H4 (cell line): ENCODE data around the gene CIZ1. TPM values are rescaled to one million over a fixed set of nuclear protein-coding genes. Genes with fewer than 3 reads are reported as not detected.
"Not testable (repeated sequence)": the region's sequence is repeated elsewhere in the genome, so short reads cannot be mapped to it uniquely, and the experiment has no call there.

Experiments used
- DNase-seq: peaks from one replicate; pipeline ENCODE4 v3.0.0-alpha.2; 2015; ENCODE audit warnings: low spot score
- total RNA-seq: library from RNA; depleted of rRNA; stranded (reverse); fragments of >200 nt; shearing (Covaris generic); gene quantifications from 2 replicates; pipeline ENCODE4 v1.2.3, GENCODE V29; 2014; rRNA removed

CIZ1 gene, protein sequence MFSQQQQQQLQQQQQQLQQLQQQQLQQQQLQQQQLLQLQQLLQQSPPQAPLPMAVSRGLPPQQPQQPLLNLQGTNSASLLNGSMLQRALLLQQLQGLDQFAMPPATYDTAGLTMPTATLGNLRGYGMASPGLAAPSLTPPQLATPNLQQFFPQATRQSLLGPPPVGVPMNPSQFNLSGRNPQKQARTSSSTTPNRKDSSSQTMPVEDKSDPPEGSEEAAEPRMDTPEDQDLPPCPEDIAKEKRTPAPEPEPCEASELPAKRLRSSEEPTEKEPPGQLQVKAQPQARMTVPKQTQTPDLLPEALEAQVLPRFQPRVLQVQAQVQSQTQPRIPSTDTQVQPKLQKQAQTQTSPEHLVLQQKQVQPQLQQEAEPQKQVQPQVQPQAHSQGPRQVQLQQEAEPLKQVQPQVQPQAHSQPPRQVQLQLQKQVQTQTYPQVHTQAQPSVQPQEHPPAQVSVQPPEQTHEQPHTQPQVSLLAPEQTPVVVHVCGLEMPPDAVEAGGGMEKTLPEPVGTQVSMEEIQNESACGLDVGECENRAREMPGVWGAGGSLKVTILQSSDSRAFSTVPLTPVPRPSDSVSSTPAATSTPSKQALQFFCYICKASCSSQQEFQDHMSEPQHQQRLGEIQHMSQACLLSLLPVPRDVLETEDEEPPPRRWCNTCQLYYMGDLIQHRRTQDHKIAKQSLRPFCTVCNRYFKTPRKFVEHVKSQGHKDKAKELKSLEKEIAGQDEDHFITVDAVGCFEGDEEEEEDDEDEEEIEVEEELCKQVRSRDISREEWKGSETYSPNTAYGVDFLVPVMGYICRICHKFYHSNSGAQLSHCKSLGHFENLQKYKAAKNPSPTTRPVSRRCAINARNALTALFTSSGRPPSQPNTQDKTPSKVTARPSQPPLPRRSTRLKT
- total RNA-seq, result 15.5 and 32.0 TPM in 2 replicates

DNA sequence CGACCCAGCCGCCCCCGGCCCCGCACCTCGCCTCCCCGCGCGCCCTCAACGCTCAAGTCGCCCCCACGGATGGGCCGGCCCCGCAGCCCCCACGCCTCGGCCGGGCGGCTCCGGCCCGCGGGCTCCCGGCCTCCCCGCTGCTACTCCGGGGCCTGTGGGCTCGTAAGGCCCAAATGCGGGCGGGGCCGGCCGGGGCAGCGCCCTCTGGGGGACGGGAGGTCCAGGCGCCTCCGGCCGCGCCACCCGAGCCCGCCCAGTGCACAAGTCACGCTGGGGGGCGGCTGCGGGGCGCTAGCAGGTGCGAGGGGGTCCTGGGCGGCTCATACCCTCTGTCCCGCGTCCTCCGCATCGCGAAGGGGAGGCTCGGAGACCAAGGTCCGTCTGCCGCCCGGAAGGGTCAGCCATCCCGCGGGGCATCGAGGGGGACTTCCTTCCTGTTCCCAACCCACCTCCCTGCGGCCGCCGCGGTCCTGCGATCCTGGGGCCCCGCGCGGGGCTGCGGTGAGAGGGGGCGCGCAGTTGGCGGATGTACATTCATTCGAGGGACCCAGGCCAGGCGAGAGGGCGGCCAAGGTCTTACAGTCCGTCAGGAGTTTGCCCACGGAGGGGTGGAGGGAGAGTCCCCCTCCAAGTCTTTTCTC, at the start of gene CIZ1:
TSS of gene CIZ1 (minus strand) at position 167 of the 641 bp plus-strand sequence. CDS start 715 bp downstream, outside the sequence.
- no peak for DNase-seq

DNA sequence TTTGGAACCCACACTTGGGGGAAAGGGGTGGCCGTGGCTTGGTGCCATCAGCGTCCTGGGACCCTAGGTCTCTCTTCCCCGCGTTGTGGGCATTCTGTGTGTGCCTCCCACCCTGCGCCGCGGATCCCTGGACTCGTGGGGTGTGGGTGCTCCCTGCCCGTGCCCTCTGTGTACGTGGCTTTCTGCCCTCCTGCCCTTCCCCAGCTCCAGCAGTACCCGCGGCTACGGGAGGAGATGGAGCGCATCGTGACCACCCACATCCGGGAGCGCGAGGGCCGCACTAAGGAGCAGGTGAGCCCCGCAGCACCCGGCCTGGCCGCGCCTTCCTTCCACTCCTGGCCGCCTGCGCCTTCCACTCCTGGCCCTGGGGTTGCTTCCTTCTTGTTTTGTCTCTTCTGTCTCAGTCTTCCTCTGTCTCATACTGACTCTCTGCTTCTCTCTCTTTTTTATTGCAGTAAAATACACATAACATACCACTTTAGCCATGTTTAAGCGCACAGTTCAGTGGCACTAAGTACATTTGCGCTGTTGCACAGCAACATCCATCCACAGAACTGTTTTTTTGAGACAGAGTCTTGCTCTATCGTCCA, 42.5 kb upstream of the CIZ1 start:
- no peak for DNase-seq

DNA sequence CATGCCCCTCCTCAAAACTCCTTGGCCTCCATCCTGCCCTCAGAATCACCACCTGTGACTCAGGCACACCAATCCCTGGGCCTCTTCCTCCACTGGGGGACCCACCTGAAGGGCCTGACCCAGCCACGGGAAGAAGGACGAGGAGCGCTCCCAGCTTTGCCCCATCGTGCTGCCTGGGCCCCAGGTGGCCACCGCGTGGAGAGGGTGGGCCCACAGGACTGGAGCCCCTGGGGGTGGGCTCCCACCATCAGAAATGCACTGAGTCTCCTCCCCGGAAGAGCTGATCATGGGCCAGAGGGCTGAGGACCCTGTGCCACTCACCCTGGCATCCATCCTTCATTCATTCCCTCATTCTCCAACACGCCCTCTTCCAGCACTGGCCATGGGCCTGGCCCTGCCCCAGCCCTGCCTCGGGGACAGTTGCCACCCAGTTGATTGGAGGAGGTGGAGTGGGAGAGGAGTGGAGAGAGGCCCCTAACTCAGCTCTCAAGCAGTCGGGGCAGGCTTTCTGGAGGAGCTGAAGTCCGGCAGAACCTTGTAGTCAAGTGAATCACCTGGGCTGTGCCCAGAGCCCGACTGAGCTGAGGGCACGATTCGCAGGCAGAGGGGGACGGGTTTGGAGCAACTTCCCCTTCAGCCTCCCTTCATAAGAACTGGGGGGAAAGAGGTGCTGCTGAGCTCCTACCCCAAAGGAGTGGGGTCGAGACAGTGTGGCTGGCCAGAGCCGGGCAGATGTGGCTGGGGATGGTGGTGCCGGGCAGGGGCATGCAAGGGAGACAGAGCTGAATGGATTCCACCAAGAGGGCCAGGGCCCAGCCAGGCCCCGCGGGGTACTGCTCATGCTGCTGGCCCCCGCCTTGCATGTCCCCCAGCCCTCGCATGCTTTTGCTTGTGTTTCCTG, 41.4 kb upstream of the CIZ1 start:
- no peak for DNase-seq

DNA sequence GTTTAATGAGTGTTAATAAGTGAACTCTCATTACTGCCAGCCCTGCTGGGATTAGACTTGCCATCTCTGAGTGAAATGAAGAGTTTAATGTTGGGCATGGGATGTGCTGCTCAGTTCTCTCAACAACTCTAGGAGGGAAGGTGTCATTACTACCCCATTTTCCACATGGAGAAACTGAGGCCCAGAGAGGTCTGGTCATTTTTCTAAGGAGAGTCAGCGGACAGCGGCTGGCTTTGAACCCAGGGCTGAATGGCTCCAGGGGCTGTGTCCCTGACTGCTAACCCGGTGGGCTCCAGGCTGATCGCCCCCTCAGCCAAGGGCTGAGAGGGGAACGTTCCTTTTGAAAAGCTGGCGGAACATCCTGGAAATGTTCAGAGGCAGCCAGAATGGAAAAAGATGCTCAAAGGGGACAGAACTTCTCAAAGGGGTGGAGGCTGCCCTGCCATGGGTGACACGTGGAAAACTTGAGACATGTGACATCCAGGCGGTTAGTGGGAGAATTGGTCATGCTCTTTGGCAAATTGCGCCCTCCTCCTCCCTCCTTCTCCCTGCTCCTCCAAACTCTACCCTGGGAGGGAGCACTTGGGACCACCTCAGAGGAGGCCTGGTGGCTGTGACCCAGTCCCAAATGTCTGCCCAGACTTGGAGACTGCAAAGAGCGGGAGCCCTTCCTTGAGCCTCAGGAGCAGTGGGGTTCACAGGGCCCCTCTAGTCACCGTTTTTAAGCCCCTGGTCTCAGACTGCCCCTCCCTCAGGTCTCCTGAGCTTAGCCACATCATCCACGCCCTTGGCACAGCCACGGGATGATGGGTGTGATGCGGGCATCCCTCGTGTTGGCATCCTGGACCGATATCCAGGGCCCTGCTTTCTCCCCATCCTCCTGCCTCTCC, 40.5 kb upstream of the CIZ1 start:
- no peak for DNase-seq

DNA sequence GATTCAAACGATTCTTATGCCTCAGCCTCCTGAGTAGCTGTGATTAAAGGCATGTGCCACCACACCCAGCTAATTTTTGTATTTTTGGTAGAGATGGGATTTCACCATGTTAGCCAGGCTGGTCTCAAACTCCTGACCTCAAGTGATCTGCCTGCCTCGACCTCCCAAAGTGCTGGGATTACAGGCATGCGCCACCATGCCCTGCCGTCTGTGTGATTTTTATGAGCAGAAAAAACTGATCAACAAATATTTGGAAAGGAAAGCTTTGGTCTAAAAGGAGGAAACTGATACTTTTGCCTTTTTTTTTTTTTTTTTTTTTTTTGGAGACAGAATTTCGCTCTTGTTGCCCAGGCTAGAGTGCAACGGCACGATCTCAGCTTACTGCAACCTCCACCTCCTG, 39.5 kb upstream of the CIZ1 start:
- not testable (repeated sequence) for DNase-seq

DNA sequence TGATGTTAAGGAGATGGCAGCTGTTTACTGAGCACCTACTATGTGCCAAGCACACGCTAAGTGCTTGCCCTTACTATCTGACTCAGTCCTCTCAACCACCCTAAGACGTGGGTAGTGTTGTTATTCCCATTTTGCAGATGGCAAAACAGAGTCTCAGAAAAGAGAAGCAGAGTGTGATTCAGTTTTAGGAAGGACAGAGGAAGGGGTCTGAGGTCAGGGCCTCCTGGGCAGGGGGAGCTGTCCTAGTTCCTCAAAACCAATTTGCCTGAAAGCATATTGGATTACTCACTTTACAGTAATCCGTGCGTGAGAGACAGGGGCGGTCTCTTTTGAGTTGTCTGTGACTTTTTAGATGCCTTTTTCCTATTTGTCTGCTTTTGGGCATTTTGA, 35.0 kb upstream of the CIZ1 start:
- no peak for DNase-seq

DNA sequence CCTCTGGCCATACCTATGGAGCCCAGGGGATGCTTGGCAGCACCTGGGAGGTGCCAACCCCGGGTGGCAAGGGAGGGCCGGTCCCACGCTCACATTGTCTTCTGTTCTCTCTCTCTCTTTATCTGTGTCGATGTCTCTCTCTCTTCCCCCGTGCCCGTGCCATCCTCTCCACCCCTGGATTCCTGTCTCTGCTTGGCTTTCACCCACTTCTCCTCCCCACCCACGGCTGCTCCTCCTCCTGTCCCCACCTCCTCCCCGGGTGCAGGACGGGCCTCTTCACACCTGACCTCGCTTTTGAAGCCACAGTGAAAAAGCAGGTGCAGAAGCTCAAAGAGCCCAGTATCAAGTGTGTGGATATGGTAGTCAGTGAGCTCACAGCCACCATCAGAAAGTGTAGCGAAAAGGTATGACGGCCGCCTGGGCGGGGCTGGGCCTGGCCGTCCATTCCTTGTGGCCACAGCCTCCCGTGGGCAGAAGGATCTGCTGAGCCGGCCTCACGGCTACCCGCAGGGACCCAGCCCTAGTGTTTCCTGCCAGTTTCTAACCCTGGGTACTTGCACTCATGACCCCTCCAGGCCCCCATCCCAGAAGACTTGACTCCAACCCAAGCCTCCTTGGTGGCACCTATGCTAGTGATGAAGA, 34.5 kb upstream of the CIZ1 start:
- no peak for DNase-seq

DNA sequence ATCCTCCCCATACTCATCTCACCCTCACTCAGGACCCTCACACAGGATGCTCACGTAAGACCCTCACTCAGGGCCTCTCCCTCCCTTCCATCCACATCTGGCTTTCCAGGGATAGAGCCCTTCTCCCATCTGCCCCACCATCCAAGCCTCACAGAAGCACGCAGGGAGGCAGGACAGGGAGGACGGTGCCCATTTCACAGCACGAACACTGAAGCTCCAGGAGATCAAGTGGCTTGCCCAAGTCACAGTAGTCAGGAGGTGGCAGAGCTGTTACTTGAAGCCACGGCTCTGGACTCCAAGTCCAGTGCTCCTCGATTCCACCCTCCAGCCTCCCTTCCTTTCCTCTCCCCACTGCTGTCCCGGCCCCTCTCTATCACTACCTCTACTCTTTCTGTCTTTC, 33.5 kb upstream of the CIZ1 start:
- no peak for DNase-seq

DNA sequence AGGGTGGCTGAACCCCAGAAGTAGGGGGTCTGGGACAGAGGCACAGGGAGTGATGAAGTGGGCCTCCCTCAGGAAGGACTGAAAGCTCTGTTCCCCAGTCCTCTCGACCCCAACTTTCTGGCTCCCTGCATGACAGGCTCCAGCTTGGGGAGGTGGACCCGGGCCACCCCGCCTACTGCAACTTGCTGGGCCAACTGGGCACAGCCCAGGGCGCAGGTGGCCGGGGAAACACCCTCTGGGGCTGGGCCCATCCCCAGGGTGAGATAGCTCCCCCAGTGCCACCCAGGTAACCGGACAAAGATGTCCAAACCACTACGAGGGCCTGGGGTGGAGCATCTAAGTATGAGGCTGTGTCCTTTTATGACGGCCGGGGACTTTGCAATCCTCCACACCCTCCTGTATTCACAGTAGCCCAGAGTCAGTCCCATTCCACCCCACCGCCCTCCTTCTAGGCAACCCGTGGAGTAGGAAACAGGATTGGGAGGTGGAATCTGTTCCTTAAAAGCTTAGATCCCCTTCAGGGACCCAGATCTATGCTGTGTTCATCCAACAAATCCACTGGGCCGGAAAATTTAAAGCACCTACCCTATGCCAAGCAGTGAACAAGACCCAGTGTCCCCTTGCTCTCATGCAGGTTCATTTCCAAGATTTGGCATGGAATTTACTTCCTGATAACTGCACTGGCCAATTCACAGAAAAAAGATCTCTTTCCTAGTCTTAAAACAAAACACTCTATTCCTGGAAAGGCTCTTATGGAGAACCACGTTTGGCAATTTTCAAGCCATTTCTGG, 31.7 kb upstream of the CIZ1 start:
- no peak for DNase-seq

DNA sequence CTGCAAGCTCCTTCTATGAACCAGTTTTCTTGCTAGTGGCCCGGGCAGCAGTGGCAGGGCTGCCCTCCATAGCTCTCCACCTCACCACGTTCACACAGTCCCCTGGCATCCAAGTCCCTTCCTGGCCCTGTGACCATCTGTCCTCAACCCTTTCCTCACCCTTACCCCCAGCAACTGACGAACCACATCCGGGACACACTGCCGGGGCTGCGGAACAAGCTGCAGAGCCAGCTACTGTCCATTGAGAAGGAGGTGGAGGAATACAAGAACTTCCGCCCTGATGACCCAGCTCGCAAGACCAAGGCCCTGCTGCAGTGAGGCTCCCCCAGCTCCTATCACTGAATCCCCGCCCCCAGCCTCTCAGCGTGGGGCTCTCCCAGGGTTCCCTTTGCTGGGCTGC, 30.7 kb upstream of the CIZ1 start:
- no peak for DNase-seq

DNA sequence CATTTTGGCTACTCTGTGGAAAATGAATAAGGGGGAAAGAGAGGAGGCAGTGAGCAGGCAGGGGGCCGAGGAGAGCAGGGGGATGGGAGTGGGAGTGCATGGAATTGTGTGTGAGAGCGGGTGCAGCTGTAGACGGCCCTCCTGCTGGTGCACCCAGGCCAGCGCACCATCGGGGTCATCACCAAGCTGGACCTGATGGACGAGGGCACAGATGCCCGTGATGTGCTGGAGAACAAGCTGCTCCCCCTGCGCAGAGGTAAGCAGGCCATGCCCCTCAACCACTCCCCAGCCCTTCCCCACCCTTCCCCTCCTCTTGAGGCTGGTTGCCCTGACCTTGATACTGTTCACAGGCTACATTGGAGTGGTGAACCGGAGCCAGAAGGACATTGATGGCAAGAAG, 28.5 kb upstream of the CIZ1 start:
- DNase-seq, result no peak

DNA sequence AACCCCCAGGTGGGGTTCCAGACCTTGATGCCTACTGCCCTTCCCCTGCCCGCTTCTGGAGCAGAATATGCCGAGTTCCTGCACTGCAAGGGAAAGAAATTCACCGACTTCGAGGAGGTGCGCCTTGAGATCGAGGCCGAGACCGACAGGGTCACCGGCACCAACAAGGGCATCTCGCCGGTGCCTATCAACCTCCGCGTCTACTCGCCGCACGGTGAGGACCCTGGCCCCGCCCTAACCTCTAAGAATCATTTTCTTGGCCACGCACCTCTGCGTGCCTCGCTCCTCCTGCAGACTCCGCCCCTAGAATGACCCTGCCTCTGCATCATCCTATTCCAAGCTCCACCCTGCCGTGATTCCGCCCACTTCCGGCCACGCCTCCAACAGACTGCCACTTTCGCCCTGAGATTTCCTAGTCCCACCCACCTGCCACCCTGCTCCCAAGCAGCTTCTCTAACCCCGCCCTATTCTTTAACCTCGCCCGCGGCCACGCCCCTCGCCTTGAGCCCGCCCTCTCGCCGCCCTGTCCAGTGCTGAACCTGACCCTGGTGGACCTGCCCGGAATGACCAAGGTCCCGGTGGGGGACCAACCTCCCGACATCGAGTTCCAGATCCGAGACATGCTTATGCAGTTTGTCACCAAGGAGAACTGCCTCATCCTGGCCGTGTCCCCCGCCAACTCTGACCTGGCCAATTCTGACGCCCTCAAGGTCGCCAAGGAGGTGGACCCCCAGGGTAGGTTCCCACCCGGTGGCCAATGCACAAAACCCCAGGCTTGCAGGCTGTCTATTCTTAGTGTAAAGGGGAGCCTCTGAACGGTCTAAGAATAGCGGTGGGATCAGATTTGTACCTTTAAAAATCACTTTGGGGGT, 27.4 kb upstream of the CIZ1 start:
- no peak for DNase-seq

DNA sequence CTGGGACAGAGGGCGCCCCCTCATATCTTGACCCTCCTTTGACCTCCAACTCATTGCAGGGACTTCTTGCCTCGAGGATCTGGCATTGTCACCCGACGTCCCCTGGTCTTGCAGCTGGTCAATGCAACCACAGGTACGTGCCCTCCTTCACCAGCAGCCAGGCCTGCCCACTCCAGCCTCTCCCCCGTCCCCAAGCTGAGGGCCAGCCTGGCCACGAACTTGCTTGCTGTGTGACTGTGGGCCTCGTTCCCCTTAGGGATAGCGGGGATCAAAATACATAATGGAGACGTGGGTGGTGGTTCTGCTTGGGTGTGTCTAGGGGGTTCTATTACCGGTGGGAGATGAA, 26.8 kb upstream of the CIZ1 start:
- DNase-seq, result no peak

DNA sequence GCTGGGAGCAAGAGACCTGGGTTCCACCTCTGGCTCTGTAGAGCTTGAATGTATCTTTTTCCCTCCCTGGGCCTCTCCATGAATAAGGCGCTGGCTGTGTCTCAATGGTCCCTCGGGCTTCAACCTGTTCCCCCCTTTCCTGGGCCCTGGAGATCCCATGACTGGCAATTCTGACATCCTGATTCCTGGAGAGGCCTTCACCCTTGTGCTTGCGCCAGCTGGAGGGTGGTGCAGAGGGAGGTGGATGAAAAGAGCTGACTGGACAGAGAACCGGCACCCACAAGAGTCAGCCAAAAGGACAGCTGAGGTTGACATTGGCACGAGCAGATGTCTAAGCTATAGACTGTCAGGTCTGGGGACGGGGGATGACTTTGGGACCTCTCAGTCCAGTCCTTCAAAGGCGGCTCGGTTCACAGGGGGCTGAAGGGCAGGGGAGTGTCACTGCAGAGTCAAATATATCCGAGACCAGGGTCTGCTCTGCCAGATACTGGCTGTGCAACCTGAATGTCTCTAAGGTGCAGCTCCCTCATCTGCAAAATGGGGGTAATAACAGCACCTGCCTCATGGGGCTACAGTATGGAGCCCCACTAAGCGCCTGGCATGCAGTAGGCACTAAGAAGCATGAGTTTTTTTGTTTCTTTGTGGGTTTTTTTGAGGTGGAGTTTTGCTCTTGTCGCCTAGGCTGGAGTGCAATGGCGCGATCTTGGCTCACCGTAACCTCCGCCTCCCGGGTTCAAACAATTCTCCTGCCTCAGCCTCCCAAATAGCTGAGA, 25.6 kb upstream of the CIZ1 start:
- DNase-seq, result no peak

DNA sequence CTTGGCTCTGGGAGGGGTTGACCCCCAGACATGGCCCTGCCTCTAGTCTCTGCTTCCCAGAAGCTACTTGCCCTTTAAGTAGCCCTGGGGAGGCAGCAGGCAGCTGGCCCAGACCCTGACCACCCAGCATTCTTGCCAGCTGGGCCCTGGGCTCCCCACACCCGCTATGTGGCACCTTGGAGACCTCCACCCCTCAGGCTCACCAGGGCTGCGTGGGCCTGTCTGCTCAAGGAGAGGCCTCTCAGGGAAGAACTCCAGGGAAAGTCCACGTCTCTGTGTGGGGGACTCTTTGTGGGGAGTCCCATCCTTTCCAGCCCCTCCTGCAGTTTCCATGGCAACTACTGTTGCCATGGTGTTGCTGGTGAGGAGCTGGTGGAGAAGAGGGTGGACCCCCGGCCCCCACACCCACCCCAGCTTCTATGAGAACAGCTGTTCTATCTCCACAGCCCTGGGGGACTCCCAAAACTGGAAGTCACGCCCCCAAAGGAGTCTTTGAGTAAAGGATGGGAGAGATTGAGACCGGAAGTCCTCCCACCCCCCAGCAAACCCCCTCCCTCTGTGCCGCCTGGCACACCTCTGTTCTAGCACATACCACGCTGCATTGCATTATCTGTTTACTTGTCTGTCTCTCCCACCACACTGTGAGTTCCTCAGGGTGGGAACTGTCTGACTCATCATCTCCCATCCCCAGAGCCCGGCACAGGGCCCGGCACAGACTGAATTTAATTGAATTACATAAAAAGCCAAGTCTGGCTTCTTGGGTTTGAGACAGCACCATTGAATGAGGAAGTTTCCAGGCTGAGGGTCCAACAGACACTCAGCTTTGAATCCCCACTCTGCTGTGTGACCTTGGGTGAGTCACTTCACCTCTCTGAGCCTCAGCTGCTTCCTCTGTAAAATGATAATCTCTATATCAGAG, 24.4 kb upstream of the CIZ1 start:
- no peak for DNase-seq
